Colon (tissue), 2 donors: ENCODE data around the gene EFCAB8.
"Not testable (repeated sequence)": the region's sequence is repeated elsewhere in the genome, so short reads cannot be mapped to it uniquely, and the experiment has no call there.

Experiments used
- FAIRE-seq: peaks from 2 replicates; lab custom pipeline; 2012; peaks lifted over from hg19 to GRCh38; lab: Jason Lieb, UNC
- donor health status: control.
- donor health status: control.

Gene EFCAB8

DNA sequence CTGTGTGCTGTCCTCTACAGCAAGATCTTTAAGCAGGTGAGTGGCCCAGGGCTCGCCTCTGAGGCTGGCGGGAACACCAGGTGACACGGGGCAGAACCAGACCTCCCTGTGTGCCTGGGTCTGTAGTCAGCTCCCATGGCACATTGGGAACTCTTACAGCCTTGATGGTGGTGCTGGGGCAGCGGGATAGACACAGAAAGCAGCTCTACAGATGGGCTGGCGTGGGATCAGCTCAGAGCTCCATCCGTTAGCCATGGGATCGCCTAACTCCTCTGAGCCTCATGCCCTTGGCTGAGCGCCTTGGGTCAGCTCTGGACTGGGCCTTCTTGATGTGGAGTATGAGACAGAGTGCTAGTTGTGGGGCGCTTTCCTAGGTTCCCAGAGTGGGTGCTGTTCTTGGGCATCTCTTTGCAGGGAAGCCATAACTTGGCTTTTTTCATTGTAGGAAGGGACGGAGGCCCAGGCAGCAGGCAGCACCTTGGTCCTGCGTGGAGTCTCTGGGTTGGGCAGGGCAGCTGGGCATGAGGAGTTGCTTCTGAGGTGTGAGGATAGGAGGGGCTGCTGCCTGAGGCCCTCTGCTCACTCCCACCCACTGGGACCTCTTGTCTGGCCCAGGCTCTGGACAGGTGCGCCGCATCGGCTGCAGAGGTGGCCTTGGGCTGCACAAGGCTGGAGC, 51.3 kb downstream of the EFCAB8 start:
- FAIRE-seq, result no peak

DNA sequence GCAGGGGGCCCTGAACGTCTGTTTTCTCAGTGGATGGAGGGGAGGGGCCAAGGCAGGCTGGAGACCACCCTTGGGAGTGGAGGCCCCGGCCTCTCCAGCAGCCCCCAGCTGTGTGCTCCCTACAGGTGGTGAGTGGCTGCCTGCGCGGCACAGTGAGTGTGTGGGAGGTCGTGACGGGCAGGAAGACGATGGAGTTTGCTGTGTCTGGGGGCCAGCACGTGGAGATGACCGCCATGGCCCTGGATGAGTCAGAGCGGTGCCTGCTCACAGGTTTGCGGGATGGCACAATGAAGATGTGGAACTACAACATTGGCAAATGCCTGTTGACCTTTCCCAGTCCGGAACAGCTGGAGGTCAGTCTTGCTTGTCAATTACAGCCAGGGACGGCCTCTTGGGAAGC, 52.6 kb downstream of the EFCAB8 start:
- FAIRE-seq, result no peak

DNA sequence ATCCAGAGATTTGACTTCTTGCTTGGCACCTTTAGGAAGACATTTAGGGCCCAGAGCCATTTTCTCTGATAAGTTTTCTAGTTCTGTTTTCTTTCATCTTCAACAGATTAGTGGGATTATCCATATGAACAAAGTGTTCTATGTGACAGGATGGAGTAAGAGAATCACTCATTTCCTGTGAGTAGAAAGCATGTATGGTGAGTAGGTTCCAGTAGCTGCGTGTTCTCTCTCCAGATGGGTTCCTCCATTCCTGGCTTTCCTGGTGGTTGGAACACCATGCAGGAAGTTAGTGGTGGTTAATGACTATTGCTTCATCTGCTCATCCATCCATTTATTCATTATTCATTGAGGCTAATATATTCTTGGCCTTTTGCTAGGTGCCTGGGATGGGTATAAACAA, 54.0 kb downstream of the EFCAB8 start:
- no peak for FAIRE-seq

DNA sequence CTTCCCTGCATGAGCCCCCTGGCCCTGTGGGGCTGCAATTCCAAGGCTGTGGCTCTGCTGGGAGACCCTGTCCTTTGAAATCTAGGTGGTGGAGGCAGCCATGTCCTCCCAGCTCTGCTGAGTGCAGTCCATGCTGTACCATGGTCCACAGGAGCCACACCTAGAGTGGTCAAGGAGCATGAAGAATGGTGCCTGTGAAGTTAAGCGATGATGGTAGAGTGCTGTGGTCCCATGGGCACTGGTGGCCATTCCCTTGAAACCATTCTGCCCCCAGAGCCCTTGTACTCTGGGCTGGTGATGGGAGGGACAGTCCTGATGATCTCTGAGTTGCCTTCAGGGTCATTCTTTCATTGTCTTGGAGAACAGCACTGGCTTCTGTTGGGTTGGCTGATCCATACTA, 55.3 kb downstream of the EFCAB8 start:
- no peak for FAIRE-seq

DNA sequence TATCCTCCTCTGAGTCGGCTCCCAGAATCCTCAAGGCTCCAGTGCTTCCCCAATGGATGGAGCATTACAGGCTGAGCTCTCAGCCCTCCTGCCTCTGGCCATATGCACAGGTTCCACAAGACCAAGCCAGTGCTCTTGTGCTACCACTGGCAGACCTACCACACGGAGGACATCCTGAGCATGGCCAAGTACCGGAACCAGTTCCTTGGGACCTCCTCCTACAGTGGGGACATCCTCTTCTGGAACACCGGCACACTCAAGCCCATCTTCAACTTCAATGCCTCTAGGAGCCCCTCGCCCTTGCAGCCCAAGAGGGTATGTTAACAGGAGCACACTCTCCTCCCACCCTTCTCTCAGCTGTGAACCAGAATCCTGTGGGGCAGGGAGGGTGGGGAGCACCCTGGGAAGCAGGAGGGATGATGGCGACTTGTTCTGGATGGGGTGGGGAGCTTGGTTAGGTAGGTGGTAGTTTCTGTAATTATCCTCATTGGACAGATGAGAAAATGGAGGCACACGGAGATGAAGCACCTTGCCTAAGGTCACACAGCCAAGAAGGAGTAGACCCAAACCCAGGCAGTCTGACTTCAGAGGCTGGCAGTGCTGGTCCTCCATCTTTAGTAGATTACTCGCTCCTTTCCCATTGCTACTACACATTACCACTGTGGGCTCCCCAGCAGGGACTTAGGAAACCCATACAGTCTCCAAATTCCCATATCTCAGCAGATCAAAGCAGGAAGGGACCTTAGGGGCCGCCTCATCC, 58.6 kb downstream of the EFCAB8 start:
- no peak for FAIRE-seq

DNA sequence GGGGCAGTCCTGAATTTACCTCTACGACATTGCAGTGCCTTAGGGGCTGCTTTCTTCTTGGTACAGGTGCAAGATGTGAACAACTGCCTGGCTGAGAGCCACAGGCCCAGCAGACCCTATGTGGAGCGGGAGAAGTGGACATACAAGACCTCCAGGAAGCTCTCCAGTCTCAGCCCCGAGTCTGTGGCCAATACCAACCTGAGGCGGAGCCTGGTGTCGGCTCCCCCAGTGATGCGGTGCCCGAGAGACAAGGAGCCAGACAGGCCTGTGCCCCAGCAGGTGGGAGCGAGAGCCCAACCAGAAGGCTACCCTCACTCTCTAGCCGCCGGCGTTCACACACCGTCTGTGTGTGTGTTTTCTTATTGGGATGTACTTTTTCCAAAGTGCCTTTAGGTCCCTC, 59.6 kb downstream of the EFCAB8 start:
- no peak for FAIRE-seq

DNA sequence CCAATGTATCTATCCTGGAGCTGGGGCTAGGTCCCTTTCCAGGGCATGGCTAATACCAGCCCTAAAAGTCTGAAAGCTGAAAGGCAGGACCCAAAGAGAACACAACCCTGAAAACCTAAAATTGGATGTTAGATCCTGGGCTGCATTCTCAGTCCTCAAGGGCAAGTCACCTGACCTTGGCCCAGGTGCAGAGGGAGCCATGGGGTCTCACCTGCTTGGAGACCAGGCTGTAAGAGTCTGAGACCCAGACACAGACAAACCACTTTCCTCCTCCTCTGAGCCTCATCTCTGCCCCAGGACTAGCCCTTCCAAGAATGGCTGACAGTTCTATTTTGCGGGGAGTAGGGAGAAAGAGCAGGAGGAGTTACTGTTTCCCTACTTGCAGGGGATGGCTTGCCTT, 60.0 kb downstream of the EFCAB8 start:
- FAIRE-seq, result no peak

DNA sequence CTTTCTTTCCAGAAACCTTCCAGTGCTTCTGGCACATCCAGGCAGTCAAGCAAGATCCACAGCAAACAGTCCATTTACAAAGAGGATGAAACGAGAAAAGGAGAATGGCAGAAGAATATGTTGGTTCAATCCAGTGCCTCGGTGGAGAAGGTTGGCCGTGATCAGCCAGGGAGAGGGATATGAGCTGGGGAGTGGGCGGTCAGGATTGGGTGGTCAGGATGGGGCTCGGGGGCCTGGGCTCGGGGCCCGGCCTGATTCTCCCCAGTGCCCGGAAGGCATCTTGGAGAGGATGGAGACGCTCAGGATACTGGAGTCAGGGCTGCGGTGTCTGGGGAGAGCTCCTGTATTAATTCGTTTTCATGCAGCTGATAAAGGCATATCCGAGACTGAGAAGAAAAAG, 61.3 kb downstream of the EFCAB8 start:
- FAIRE-seq, result no peak

DNA sequence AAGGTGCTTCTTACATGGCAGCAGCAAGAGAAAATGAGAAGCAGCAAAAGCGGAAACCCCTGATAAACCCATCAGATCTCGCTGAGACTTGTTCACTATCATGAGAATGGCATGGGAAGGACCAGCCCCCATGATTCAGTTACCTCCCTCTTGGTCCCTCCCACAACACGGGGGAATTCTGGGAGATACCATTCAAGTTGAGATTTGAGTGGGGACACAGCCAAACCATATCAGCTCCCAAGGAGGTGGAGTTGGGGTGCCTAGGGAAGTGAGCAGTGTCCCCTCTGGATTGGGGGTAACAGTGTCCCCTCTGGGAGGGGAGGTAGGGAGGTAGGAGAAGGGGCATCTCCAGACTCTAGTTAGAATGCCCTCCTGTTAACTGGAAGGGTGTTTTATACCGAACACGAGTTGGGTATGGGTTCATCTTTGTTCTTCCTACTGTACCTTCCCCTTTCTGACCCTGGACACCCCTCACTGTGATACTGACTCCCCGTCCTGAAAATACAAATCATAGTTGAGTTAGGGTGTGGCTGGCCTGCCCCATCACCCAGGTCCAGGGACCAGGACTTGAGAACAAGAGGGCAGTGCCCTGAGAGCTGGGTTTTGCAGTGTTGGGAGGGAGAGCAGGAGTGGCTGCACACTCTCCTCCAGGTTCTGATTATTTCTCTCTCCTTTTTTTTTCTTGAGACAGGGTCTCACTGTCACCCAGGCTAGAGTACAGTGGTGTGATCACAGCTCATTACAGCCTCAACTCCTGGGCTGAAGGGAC, 62.0 kb downstream of the EFCAB8 start:
- FAIRE-seq, result no peak

DNA sequence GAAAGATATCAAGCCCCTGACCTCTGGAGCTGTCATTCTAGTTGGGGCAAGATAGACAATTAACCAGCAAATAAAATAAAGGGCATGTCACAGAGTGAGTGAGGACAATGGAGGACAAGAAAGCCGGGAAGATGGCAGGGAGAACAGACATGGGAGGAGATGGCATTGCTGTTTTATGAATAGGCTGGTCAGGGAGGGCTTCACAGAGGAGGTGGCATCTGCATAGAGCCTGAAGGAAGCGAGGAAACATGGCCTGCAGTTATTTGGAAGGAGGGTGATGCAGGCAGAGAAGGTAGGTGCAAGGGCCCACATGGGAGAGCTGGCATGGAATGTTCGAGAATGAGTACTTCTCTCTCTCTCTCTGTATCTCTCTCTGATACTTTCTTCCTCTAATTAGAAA, 63.7 kb downstream of the EFCAB8 start:
- FAIRE-seq, result no peak

DNA sequence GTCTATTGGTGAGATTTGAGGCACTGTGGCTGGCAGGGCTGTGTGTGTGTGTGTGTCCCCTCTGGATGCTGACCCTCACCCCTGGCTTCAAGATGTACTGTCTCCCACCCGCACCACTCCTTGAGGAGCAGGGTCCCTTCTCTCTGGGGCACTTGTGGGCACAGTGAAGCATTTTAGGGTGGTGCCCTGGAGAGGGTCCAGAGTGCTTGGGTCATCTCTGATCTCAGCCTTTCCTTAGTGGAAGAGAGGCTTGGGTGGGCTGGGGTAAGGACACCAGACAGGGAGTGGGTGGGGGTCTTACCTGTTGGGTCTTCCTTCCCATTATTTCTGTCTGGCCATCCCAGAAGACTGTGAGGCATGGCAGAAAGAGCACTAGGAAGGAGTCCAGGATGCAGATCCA, 66.1 kb downstream of the EFCAB8 start:
- no peak for FAIRE-seq

DNA sequence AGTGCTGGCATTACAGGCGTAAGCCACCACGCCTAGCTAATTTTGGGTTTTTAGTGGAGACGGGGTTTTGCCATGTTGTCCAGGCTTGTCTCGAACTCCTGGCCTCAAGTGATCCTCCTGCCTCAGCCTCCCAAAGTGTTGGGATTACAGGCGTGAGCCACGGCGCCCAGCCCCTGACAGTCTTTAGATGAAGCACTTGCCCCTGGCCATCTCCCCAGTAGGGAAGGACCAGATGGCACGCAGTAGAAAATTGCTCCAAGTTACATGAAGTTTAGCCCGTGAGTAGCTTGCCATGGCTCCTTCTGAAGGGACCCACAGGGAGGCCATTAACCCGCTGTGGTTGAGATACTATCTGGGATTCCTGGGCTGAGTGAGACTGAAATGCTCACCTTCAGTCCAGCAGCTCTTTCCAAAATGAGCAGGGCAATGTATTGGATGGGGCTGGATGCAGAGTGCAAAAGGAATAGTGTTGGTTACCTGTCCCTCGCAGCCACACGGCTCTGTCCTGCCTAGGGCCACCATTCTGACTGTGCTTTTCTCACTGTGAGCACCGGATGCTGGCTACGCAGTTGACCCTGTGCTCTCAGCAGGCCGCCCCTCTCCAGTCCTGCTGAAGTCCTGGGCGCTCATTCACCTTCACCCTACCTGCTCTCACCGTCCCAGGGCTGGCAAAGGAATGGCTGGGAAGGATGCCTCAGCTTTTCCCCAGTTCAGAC, 66.9 kb downstream of the EFCAB8 start:
- FAIRE-seq, result no peak

DNA sequence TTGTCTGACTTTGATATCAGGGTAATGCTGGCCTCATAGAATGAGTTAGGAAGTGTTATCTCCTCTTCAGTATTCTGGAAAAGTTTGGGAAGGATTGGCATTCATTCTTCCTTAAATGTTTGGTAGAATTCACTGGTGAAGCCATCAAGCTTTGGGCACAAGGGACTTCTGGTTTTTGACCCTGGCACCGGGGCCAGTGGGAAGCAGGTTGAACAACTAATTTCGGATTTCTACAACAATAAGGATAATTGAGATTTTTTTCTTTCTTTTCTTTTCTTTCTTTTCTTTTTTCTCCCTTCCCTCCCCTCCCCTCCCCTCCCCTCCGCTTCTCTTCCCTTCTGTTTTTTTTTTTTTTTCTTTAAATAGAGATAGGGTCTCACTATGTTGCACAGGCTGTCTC, 70.4 kb downstream of the EFCAB8 start:
- no peak for FAIRE-seq

DNA sequence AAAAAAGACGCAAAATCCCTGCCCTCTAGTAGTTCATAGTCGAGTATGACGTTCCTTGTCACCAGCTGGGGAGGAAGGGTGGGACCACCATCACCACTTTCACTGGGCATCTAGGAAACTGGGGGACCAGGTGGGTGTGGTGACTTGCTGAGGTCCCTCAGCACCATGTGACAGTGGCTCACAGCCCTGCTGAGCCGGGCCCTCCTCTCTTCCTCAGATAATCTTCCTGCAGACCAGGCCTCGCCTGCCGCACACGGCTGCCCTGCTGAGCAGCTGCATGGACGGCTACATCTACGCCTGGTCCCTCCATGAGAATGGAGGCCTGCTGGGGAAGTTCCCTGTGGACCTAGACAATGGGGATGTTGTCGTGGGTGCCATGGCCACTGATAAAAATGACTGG, 71.5 kb downstream of the EFCAB8 start:
- FAIRE-seq, result no peak

DNA sequence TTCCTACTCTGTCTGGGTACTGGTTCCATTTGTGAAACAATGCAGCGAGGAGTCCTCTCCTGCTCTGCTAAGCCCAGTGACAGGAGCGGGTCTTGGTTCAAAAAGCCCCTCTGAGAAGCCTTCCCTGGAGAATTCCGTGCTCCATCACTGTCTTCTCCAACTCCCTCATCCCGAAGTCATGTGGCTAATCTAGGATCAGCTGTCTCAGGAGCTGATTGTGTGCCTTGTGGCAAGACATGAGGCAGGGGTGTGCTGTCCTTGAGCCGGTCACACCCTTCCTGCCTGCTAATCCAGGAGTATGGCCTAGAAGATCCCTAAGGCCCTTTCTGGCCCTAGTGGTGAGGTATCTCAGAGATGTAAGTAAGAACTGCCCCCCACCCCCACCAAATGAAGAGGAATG, 72.0 kb downstream of the EFCAB8 start:
- no peak for FAIRE-seq

DNA sequence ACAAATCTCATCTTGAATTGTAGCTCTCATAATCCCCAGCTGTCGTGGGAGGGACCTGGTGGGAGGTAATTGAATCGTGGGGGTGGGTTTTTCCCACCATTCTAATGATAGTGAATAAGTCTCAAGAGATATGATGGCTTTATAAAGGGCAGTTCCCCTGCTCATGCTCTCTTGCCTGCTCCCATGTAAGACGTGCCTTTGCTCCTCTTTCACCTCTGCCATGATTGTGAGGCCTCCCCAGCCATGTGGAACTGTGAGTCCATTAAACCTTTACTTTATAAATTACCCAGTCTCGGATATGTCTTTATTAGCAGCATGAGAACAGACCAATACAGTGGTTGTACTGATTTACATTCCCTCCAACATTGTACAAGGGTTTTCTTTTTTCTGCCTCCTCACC, 75.9 kb downstream of the EFCAB8 start:
- FAIRE-seq, result no peak

DNA sequence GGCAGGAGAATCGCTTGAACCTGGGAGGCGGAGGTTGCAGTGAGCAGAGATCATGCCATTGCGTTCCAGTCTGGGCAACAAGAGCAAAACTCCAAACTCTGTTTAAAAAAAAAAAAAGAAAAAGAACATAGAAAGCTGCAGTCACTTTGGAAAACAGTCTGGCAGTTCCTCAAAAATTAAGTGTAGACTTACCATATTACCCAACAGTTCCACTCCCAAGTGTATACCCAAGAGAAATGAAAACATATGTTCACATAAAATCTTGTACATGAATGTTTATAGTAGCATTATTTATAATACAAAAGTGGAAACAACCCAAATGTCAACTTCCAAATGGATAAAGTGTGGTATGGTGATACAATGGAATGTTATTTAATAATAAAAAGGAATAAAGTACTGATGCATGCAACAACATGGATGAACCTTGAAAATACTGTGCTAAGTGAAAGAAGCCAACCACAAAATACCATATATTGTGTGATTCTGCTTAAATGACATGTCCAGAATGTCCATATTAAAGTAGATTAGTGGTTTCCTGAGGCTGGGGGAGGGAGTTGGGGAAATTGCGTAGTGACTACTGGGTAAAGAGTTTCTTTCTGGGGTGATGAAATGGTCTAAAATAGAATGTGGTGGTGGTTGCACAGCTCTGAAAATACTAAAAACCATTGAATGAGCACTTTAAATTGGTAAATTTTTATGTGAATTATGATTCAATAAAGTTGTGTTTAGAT, 82.6 kb downstream of the EFCAB8 start:
- no peak for FAIRE-seq

DNA sequence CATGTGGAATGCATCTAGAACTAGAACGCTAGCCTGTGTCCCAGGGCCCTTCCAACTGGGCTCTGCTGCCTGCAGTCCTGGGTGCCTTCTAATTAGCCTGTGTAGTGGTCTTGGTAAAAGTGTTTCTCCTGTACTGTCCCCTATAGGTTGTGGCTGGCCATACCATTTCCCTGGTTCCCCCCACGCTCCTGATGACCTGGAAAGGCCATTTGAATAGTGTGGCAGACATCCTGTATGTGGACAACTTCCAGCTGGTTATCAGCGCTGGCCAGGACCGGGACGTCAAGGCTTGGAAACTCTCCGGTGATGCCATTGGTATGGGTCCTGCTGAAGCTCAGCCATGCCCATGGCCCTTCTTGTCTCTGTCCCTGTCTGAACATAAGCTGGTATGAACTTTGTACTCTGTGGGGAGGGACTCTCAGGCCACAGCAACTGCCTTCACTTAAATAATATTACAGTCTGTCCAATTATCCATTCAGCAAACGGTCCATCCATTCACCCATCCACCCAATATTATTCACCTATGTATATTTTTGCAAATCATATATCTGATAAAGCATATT, 84.8 kb downstream of the EFCAB8 start:
- no peak for FAIRE-seq

DNA sequence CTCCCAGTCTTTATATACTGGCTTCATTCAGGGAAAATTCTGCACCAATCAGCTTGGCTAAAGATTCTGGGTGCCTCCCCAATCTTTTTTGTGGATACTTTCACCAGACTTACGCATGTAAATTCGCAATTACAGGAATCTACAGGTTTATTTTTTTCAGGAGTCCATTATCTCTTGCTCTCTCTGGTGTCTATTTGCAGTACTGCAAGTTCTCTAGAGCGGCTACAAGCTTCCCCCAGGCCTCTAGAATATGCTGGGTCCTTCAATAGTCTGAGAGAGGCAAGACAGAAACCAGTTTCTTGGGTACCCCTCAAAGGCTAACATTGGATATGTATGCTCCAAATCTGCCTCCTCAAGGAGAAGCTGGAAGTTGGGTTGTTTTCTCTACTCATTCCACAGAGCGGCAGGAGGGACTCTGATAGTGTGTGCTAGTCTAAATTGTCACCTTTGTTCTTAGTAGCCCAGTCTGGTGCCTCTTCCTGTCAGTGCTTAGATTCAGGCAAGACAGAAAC, 87.0 kb downstream of the EFCAB8 start:
- FAIRE-seq, result no peak

DNA sequence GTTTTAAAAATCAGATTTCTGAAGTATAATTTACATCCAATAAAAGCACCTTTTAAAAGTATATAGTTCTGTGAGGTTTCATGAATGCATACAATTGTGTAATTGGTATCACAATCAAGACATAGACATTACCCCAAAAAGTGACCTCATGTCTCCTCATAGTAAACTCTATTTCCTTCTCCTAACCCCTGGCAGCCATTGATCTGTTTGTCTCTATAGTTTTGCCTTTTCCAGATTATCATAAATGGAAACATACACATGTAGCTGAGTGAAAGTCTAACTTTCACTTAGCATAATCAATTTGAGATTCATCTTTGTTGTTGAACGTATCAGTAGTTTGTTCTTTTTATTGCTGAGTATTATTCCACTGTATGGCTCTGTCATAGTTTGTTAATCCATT, 87.9 kb downstream of the EFCAB8 start:
- FAIRE-seq, result no peak

DNA sequence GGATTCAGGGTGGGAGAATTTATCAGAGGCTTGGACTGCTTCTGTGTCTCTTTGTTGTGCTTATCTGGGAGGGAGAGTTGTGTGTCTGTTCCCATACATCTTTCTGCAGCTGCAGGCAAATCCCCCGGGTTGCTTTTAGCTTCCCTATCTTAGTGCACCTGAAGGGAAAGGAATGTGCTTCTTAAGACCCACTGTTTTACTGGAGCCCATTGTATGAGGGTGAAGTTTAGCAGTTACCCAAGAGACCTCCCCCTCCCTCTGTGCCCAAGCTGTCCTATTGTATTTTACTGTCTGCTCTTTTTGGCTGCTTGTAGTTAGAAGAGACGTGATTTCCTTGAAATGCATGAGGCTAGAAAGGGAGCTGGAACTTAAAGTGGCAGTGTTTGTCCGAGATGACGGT, 91.8 kb downstream of the EFCAB8 start:
- not testable (repeated sequence) for FAIRE-seq
